ENCODE measurements around the gene FANK1.
"Not testable (repeated sequence)": the region's sequence is repeated elsewhere in the genome, so short reads cannot be mapped to it uniquely, and the experiment has no call there.

GRCh38 chr10:125895130-125896087 is 955 bp upstream of the FANK1 start:
- not testable (repeated sequence) for TF ChIP-seq EP300 (conservative IDR thresholded peaks at IDR 0.05; ENCODE audit: poor library complexity, severe bottlenecking); CTCF (IDR thresholded peaks at IDR 0.05; ENCODE audit: poor library complexity, severe bottlenecking); RAD21 (conservative IDR thresholded peaks at IDR 0.05); REST (IDR thresholded peaks at IDR 0.05; ENCODE audit: borderline replicate concordance); SMC3 (conservative IDR thresholded peaks at IDR 0.05; ENCODE audit: poor library complexity); EZH2 (IDR thresholded peaks at IDR 0.05; ENCODE audit: borderline replicate concordance, insufficient read depth, low read length, poor library complexity, severe bottlenecking)
- peak; percentile 33 for TF ChIP-seq MXI1 (conservative IDR thresholded peaks at IDR 0.05; ENCODE audit: poor library complexity, severe bottlenecking)
- TF ChIP-seq POLR2AphosphoS5 (IDR thresholded peaks at IDR 0.05), result peak; percentile 15

Data from neural cell (in vitro differentiated cells).